IPS-18c (cell line): ENCODE data around the gene SLC7A4.

Source experiments
- H3K4me3 ChIP-seq: 2 replicates; pipeline ENCODE4 v1.7.0; 2013; ENCODE audit warnings: low read depth, mild to moderate bottlenecking, low read length, moderate library complexity; ENCODE audit not compliant: insufficient read depth
- H3K9me3 ChIP-seq: one replicate; pipeline ENCODE4 v1.6.1; 2013; ENCODE audit warnings: mild to moderate bottlenecking, low read length, moderate library complexity; ENCODE audit not compliant: control insufficient read depth, insufficient read depth

The SLC7A4 gene

GRCh38 chr22:20986365-20986764, 46.0 kb downstream of the SLC7A4 start:
- H3K9me3 ChIP-seq: no peaks in the 10 kb centered on the region
- no peak overlapping the region for H3K4me3 ChIP-seq

DNA sequence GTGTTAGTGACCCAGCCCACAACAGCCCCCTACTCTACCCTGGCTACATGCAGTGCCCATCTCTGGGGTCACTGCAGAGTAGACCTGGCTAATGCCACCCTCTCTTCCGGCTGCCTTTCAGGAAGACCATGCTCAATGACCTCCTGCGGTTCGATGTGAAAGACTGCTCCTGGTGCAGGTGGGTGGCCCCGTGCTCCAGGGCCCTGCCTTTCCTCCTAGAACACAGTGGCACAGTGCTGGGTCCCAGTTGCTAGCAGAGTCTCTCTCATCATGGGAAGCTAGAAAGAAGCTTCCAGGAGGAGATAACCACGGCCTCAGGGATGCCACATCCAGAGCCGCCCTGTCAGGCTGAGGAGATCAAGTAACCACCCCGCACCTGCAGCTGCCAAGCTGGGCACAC, 46.6 kb downstream of the SLC7A4 start:
- H3K9me3 ChIP-seq: no peaks in the 10 kb centered on the region
- H3K4me3 ChIP-seq: no peak overlapping the region

GRCh38 chr22:20983081-20983771, 49.1 kb downstream of the SLC7A4 start:
- Histone ChIP-seq H3K9me3 (peaks cover 4% of the 10 kb centered on the region), H3K4me3 (peak overlapping the region; percentile 97)

DNA sequence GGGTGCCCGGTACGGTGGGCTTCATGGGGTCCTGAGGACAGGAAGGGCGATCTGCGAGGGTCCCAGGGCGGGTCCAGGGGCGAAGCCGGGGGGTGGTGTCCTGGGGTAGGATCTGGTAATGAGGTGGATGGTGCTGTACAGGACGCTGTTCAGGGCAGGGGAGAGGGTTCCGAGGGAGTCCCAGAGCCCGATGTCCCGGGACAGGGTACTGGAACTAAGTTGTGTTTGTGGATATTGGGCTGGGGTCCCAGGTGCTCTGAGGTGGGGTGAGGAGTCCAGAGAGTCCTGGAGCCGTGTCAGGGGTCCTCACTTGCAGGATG, 49.8 kb downstream of the SLC7A4 start:
- Histone ChIP-seq H3K9me3 (peaks cover 4% of the 10 kb centered on the region), H3K4me3 (peak overlapping the region; percentile 97)

DNA sequence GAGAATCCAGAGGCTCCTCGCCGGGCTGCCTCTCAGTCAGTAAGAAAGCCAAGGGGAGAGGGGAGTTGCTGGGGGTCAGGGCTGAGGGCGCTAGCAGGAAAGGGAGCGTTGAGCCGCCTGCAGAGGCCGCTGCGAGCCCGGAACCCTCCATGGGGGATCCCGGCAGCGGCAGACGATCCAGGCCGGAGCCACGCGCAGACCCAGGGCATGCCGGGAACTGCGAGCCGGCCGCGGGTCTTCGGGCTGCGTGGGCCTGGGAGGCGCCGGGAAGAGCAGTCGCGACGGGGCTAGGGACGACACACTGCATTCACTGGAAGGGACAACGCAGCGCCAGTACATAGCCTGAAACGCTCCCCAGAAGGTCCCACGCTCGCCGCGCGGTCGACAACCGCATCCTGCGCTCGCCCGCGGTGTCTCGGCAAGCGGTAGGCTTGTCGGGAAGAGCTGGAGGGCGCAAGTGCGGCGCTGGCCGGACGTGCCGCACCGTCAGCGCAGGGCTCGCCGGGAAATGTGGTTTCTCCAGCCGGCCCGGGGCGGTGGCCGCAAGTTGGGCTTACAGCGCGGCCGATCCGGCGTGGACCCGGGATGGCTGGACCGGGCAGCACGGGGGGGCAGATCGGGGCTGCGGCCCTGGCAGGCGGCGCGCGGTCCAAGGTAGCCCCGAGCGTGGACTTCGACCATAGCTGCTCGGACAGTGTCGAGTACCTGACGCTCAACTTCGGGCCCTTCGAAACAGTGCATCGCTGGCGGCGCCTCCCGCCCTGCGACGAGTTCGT, 50.4 kb downstream of the SLC7A4 start, which contains the start of gene LZTR1:
Gene LZTR1 (plus strand): TSS at position 511 of the 776 bp plus-strand sequence. CDS start 75 bp downstream, at position 586.
- Histone ChIP-seq H3K4me3 (peak within 1 kb of the TSS; percentile 97), H3K9me3 (peaks cover 4% of the 10 kb centered on the region)

DNA sequence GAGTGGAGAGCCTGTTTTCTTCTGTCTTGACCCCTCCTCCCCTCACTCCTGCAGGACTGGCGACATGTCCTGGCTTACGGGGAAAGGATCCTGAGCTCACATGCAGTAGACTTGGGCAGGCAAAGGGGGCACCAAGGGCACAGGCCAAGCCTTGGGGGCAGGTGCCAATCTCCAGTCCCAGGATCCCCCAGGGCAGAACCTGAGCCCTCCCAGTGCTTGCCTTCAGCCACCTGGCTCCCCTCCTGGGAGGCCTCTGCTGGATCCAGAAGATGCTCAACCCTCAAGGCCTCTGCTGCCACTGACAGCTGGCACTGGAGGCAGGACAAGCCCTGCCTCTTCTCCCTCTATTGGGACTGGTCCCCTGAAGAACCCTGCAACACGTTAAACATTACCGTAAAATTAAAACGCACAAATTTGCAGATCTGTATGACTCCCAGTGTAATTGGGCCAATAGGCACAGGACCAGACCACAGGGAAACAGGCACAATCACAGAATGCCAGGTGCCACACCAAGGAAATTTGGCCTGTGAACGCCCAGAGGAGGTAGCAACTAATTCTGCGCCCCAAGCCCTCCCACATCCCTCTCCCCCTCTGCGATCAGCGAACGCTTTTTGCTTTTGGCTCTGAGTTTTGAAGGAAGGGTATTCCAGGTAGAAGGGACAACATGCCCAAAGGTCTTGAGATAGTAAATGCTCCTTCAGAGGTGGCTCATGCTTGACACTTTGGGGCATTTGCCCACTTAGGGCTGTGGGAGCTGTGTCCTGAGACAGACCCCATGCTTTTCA, 51.2 kb downstream of the SLC7A4 start:
- Histone ChIP-seq H3K9me3 (peaks cover 4% of the 10 kb centered on the region), H3K4me3 (peak overlapping the region; percentile 97)

- peaks cover 4% of the 10 kb centered on the region for H3K9me3 ChIP-seq
Observed at GRCh38 chr22:20980523-20980922, 51.8 kb downstream of the SLC7A4 start.

GRCh38 chr22:20979940-20980453, 52.4 kb downstream of the SLC7A4 start:
- Histone ChIP-seq H3K9me3 (peaks cover 4% of the 10 kb centered on the region), H3K4me3 (peak overlapping the region; percentile 52; the same call in 1 of the 2 replicates)

More at GRCh38 chr22:20980523-20980922, 51.8 kb downstream of the SLC7A4 start:
- H3K4me3 ChIP-seq: 0 out of 2 replicates have a peak overlapping the region, but pooled peaks have one; percentile 52

GRCh38 chr22:20979243-20979809, 53.0 kb downstream of the SLC7A4 start:
- Histone ChIP-seq H3K4me3 (peak overlapping the region; percentile 52), H3K9me3 (peaks cover 4% of the 10 kb centered on the region)
